KMS-11 (cell line): ENCODE data around the gene HCN2.

ENCODE experiments used
- H2AFZ ChIP-seq: fragments of 200-600 bp; sonication (generic); 2 replicates; pipeline ENCODE4 v1.6.1; 2016; ENCODE audit warnings: antibody characterized with exemption, mixed run types, low read depth
- H3K27ac ChIP-seq: fragments of 200-600 bp; sonication (generic); 2 replicates; pipeline ENCODE4 v1.6.1; 2016; ENCODE audit warnings: mild to moderate bottlenecking, mixed run types
- H3K27me3 ChIP-seq: fragments of 200-600 bp; sonication (generic); 2 replicates; pipeline ENCODE4 v1.6.1; 2017; ENCODE audit warnings: mild to moderate bottlenecking, low read depth, mixed run types, moderate library complexity; ENCODE audit not compliant: insufficient read depth
- H3K36me3 ChIP-seq: fragments of 200-600 bp; sonication (generic); 2 replicates; pipeline ENCODE4 v1.6.1; 2017; ENCODE audit warnings: mild to moderate bottlenecking, mixed run types; ENCODE audit not compliant: insufficient read depth
- H3K4me1 ChIP-seq: fragments of 200-600 bp; sonication (generic); 2 replicates; pipeline ENCODE4 v1.6.1; 2016; ENCODE audit warnings: mild to moderate bottlenecking, low read depth, mixed run types; ENCODE audit not compliant: poor library complexity, severe bottlenecking
- H3K4me2 ChIP-seq: fragments of 200-600 bp; sonication (generic); 2 replicates; pipeline ENCODE4 v1.7.0; 2016; ENCODE audit warnings: mild to moderate bottlenecking, mixed run types
- H3K4me3 ChIP-seq: fragments of 200-600 bp; sonication (generic); IDR thresholded peaks from 2 replicates; pipeline ENCODE4 v1.6.1; 2017; ENCODE audit warnings: low read depth, low read length, mixed read lengths; ENCODE audit not compliant: insufficient read depth
- H3K79me2 ChIP-seq: fragments of 200-600 bp; sonication (generic); 2 replicates; pipeline ENCODE4 v1.6.1; 2016; ENCODE audit warnings: low read depth, mixed run types; ENCODE audit not compliant: insufficient read depth
- H3K9ac ChIP-seq: fragments of 200-600 bp; sonication (generic); 2 replicates; pipeline ENCODE4 v1.6.1; 2016; ENCODE audit warnings: mild to moderate bottlenecking, mixed run types
- H4K20me1 ChIP-seq: fragments of 200-600 bp; sonication (generic); 2 replicates; pipeline ENCODE4 v1.6.1; 2016; ENCODE audit warnings: mild to moderate bottlenecking, mixed run types; ENCODE audit not compliant: insufficient read depth
- CTCF ChIP-seq: fragments of 200-600 bp; sonication (generic); conservative IDR thresholded peaks from 2 replicates; pipeline ENCODE4 v1.6.1; 2017; ENCODE audit warnings: low read depth, mild to moderate bottlenecking, antibody characterized with exemption, low read length, moderate library complexity, mixed read lengths

The HCN2 gene

GRCh38 chr19:593505-593904, 3.8 kb downstream of the HCN2 start:
- no peak overlapping the region for H2AFZ ChIP-seq
- H3K4me2 ChIP-seq: no peak overlapping the region
- H3K27me3 ChIP-seq: peaks cover 63% of the 10 kb centered on the region

GRCh38 chr19:594265-594870, 4.7 kb downstream of the HCN2 start:
- H3K9ac ChIP-seq: no peak overlapping the region
- H3K27ac ChIP-seq: no peak overlapping the region
- no peaks in the 10 kb centered on the region for H3K36me3 ChIP-seq
- no peak overlapping the region for H3K4me2 ChIP-seq
- TF ChIP-seq CTCF: no peak
- no peaks in the 10 kb centered on the region for H4K20me1 ChIP-seq
- H3K27me3 ChIP-seq: peaks cover 56% of the 10 kb centered on the region
- H3K79me2 ChIP-seq: no peaks in the 10 kb centered on the region
- no peak overlapping the region for H2AFZ ChIP-seq
- H3K4me1 ChIP-seq: peaks cover 4% of the 10 kb centered on the region
- no peak overlapping the region for H3K4me3 ChIP-seq

More at GRCh38 chr19:593505-593904, 3.8 kb downstream of the HCN2 start:
- no peak overlapping the region for H3K4me3 ChIP-seq
- H3K36me3 ChIP-seq: no peaks in the 10 kb centered on the region
- H3K4me1 ChIP-seq: peaks cover 7% of the 10 kb centered on the region
- no peaks in the 10 kb centered on the region for H3K79me2 ChIP-seq
- no peak overlapping the region for H3K9ac ChIP-seq
- TF ChIP-seq CTCF: no peak
- H4K20me1 ChIP-seq: no peaks in the 10 kb centered on the region
- H3K27ac ChIP-seq: no peak overlapping the region

- H3K4me3 ChIP-seq: no peak overlapping the region
These were observed 5.9 kb downstream of the HCN2 start for GRCh38 chr19:595326-596262.

GRCh38 chr19:596263-596655, 6.6 kb downstream of the HCN2 start:
- no peak overlapping the region for H2AFZ ChIP-seq
- H3K79me2 ChIP-seq: no peaks in the 10 kb centered on the region
- no peak for TF ChIP-seq CTCF
- H3K4me1 ChIP-seq: peaks cover 4% of the 10 kb centered on the region
- H3K4me2 ChIP-seq: no peak overlapping the region
- H3K27me3 ChIP-seq: peaks cover 56% of the 10 kb centered on the region
- H3K4me3 ChIP-seq: no peak overlapping the region
- no peaks in the 10 kb centered on the region for H3K36me3 ChIP-seq
- no peak overlapping the region for H3K9ac ChIP-seq
- no peak overlapping the region for H3K27ac ChIP-seq
- H4K20me1 ChIP-seq: no peaks in the 10 kb centered on the region

More at GRCh38 chr19:595326-596262, 5.9 kb downstream of the HCN2 start:
- no peaks in the 10 kb centered on the region for H3K79me2 ChIP-seq
- TF ChIP-seq CTCF: no peak
- H2AFZ ChIP-seq: no peak overlapping the region
- H3K27ac ChIP-seq: no peak overlapping the region
- H3K9ac ChIP-seq: no peak overlapping the region
- peaks cover 4% of the 10 kb centered on the region for H3K4me1 ChIP-seq
- peaks cover 60% of the 10 kb centered on the region for H3K27me3 ChIP-seq
- H3K4me2 ChIP-seq: no peak overlapping the region
- H3K36me3 ChIP-seq: no peaks in the 10 kb centered on the region
- H4K20me1 ChIP-seq: no peaks in the 10 kb centered on the region
